Endothelial cell (in vitro differentiated cells): Measurements from ENCODE around the gene GNAI3. TPM values are rescaled to one million over a fixed set of nuclear protein-coding genes. Genes with fewer than 3 reads are reported as not detected.

Experiments used
- DNase-seq: peaks from one replicate; pipeline ENCODE4 v3.0.0; 2021; ENCODE audit warnings: low spot score
- H3K27ac Mint-ChIP-seq: one replicate; pipeline ENCODE4 v1.8.0; 2021; ENCODE audit warnings: mixed read lengths, inconsistent platforms; ENCODE audit not compliant: unreplicated experiment
- H3K27me3 Mint-ChIP-seq: one replicate; pipeline ENCODE4 v1.8.0; 2021; ENCODE audit warnings: mild to moderate bottlenecking, moderate library complexity, mixed read lengths, inconsistent platforms; ENCODE audit not compliant: unreplicated experiment
- H3K36me3 Mint-ChIP-seq: one replicate; pipeline ENCODE4 v1.8.0; 2021; ENCODE audit warnings: mild to moderate bottlenecking, low read depth, mixed read lengths, inconsistent platforms; ENCODE audit not compliant: unreplicated experiment
- H3K4me1 Mint-ChIP-seq: one replicate; pipeline ENCODE4 v1.8.0; 2021; ENCODE audit warnings: mild to moderate bottlenecking, mixed read lengths, inconsistent platforms; ENCODE audit not compliant: unreplicated experiment
- H3K4me3 Mint-ChIP-seq: one replicate; pipeline ENCODE4 v1.8.0; 2021; ENCODE audit warnings: mild to moderate bottlenecking, mixed read lengths, inconsistent platforms; ENCODE audit not compliant: unreplicated experiment
- H3K9me3 Mint-ChIP-seq: one replicate; pipeline ENCODE4 v1.8.0; 2021; ENCODE audit warnings: mixed read lengths, inconsistent platforms; ENCODE audit not compliant: unreplicated experiment
- total RNA-seq: library from RNA; stranded (reverse); fragmentation: NEBNext Ultra II Directional; extraction: Animal tissue kit (Norgen Biotek cat#: 25700); gene quantifications from one replicate; pipeline ENCODE4 v1.2.1, GENCODE V29; 2021; ENCODE audit not compliant: unreplicated experiment
- TF ChIP-seq, protein P1 (sequence below): fragments of 200-600 bp; sonication (generic); IDR thresholded peaks from one replicate; pipeline ENCODE4 v1.5.0; 2021; ENCODE audit warnings: antibody characterized with exemption; ENCODE audit not compliant: unreplicated experiment

Gene GNAI3
- total RNA-seq, 1 donor from 2014 or later = 17.7 TPM

- Mint-ChIP-seq H3K27me3 (peaks cover 7% of the 10 kb centered on the region), H3K27ac (no peak within 1 kb of the TSS), H3K36me3 (no peaks in the 10 kb centered on the region), H3K4me1 (peaks cover 9% of the 10 kb centered on the region), H3K4me3 (no peak within 1 kb of the TSS), H3K9me3 (no peaks in the 10 kb centered on the region)
- no peak for DNase-seq
- TF ChIP-seq, protein P1, sequence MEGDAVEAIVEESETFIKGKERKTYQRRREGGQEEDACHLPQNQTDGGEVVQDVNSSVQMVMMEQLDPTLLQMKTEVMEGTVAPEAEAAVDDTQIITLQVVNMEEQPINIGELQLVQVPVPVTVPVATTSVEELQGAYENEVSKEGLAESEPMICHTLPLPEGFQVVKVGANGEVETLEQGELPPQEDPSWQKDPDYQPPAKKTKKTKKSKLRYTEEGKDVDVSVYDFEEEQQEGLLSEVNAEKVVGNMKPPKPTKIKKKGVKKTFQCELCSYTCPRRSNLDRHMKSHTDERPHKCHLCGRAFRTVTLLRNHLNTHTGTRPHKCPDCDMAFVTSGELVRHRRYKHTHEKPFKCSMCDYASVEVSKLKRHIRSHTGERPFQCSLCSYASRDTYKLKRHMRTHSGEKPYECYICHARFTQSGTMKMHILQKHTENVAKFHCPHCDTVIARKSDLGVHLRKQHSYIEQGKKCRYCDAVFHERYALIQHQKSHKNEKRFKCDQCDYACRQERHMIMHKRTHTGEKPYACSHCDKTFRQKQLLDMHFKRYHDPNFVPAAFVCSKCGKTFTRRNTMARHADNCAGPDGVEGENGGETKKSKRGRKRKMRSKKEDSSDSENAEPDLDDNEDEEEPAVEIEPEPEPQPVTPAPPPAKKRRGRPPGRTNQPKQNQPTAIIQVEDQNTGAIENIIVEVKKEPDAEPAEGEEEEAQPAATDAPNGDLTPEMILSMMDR = no peak
Observed at GRCh38 chr1:109539676-109540075, 8.7 kb upstream of the GNAI3 start, which contains the start of gene GPR61. GPR61 (plus strand) TSS chr1:109539872; CDS start chr1:109543023, 3,151 bp downstream.

- no peak overlapping the region for H3K27ac Mint-ChIP-seq
- no peaks in the 10 kb centered on the region for H3K36me3 Mint-ChIP-seq
- H3K9me3 Mint-ChIP-seq = no peaks in the 10 kb centered on the region
- no peak overlapping the region for H3K4me3 Mint-ChIP-seq
- TF ChIP-seq, protein P1 = no peak
- H3K27me3 Mint-ChIP-seq = peaks cover 5% of the 10 kb centered on the region
- peaks cover 9% of the 10 kb centered on the region for H3K4me1 Mint-ChIP-seq
- DNase-seq = no peak
Observed at GRCh38 chr1:109541102-109541501, 7.3 kb upstream of the GNAI3 start.

DNA sequence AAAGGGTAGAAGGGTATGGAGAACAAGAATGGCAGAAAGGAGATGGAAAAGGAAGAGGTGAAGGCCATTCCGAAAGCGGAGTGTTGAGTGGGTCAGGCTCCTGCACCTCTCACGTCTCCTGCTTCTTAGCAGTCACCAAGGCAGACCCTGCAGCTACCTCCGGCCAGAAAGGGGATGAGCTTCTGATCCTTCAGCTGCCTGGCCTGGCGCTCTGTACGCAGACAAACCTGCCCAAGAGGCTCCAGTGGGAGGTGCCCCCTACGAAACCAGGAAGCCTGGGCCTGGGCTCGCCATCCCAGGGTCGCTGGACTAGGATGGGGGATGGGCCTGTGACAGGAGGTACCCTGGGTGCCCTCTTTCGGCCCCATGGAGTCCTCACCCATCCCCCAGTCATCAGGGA is 5.8 kb upstream of the GNAI3 start:
- peaks cover 22% of the 10 kb centered on the region for H3K4me1 Mint-ChIP-seq
- no peak overlapping the region for H3K4me3 Mint-ChIP-seq
- no peak overlapping the region for H3K27ac Mint-ChIP-seq
- H3K27me3 Mint-ChIP-seq = peaks cover 5% of the 10 kb centered on the region
- no peaks in the 10 kb centered on the region for H3K9me3 Mint-ChIP-seq
- peaks cover 2% of the 10 kb centered on the region for H3K36me3 Mint-ChIP-seq
- TF ChIP-seq, protein P1 = no peak
- no peak for DNase-seq

DNA sequence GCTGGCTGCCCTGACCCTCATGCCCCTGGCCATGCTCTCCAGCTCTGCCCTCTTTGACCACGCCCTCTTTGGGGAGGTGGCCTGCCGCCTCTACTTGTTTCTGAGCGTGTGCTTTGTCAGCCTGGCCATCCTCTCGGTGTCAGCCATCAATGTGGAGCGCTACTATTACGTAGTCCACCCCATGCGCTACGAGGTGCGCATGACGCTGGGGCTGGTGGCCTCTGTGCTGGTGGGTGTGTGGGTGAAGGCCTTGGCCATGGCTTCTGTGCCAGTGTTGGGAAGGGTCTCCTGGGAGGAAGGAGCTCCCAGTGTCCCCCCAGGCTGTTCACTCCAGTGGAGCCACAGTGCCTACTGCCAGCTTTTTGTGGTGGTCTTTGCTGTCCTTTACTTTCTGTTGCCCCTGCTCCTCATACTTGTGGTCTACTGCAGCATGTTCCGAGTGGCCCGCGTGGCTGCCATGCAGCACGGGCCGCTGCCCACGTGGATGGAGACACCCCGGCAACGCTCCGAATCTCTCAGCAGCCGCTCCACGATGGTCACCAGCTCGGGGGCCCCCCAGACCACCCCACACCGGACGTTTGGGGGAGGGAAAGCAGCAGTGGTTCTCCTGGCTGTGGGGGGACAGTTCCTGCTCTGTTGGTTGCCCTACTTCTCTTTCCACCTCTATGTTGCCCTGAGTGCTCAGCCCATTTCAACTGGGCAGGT is 5.0 kb upstream of the GNAI3 start:
- no peak overlapping the region for H3K27ac Mint-ChIP-seq
- H3K4me1 Mint-ChIP-seq = peaks cover 28% of the 10 kb centered on the region
- H3K4me3 Mint-ChIP-seq = no peak overlapping the region

More for the DNA sequence above, 5.0 kb upstream of the GNAI3 start:
- H3K27me3 Mint-ChIP-seq = peaks cover 13% of the 10 kb centered on the region
- H3K36me3 Mint-ChIP-seq = peaks cover 6% of the 10 kb centered on the region
- H3K9me3 Mint-ChIP-seq = no peaks in the 10 kb centered on the region
- DNase-seq = no peak
- TF ChIP-seq, protein P1 = no peak
